HepG2 (cell line): ENCODE data around the gene CPNE1. TPM values are rescaled to one million over a fixed set of nuclear protein-coding genes. Genes with fewer than 3 reads are reported as not detected.

Source experiments
- ATAD3A ChIP-seq: sonication (generic); formaldehyde crosslinking; IDR thresholded peaks from 2 replicates; pipeline ENCODE4 v1.4.0; 2020; ENCODE audit warnings: missing genetic modification reagents
- CHD2 ChIP-seq: IDR thresholded peaks from 2 replicates; pipeline ENCODE4 v1.6.1; 2011; ENCODE audit warnings: low read depth, low read length, improper control_type of control experiment
- HOXA5 ChIP-seq: sonication (generic); formaldehyde crosslinking; IDR thresholded peaks from 2 replicates; pipeline ENCODE4 v1.4.0; 2020; ENCODE audit warnings: missing genetic modification reagents
- HOXA9 ChIP-seq: sonication (generic); formaldehyde crosslinking; IDR thresholded peaks from 2 replicates; pipeline ENCODE4 v1.8.1; 2022; ENCODE audit warnings: missing genetic modification reagents, mild to moderate bottlenecking, moderate library complexity, borderline replicate concordance
- ISX ChIP-seq: sonication (generic); formaldehyde crosslinking; conservative IDR thresholded peaks from 2 replicates; pipeline ENCODE4 v1.5.0; 2020; ENCODE audit warnings: missing genetic modification reagents
- KMT2A ChIP-seq: sonication (generic); formaldehyde crosslinking; IDR thresholded peaks from 2 replicates; pipeline ENCODE4 v1.4.0; 2020; ENCODE audit warnings: missing genetic modification reagents
- SMC3 ChIP-seq: IDR thresholded peaks from 2 replicates; pipeline ENCODE4 v1.6.1; 2011; ENCODE audit warnings: low read length, improper control_type of control experiment
- TBX3 ChIP-seq: fragments of 450-650 bp; IDR thresholded peaks from 2 replicates; pipeline ENCODE4 v1.6.1; 2017; ENCODE audit warnings: antibody characterized with exemption, mild to moderate bottlenecking, inconsistent platforms, borderline replicate concordance
- ZIK1 ChIP-seq: sonication (generic); formaldehyde crosslinking; IDR thresholded peaks from 2 replicates; pipeline ENCODE4 v1.5.0; 2020; ENCODE audit warnings: mild to moderate bottlenecking, low read depth, missing genetic modification reagents, borderline replicate concordance
- ZNF136 ChIP-seq: sonication (generic); formaldehyde crosslinking; IDR thresholded peaks from 2 replicates; pipeline ENCODE4 v1.8.1; 2022; ENCODE audit warnings: low read depth, mild to moderate bottlenecking, moderate library complexity, missing genetic modification reagents
- ZNF556 ChIP-seq: sonication (generic); formaldehyde crosslinking; IDR thresholded peaks from 2 replicates; pipeline ENCODE4 v1.4.0; 2020; ENCODE audit warnings: mild to moderate bottlenecking, missing genetic modification reagents, borderline replicate concordance
- polyA plus RNA-seq, 8 experiments: library from polyadenylated mRNA; depleted of rRNA in 3 of 8; stranded (reverse) in 7 of 8; unstranded in 1 of 8; fragments of >200 nt; fragmentation: Illumina TruSeq in 4 of 8; extraction: Trizol in 4 of 8; gene quantifications; 2 replicates each; pipeline versions ENCODE4 v1.2.1 to v1.2.3, GENCODE V29; 2011 to 2016; ENCODE audit warnings: low read depth in 4 of 8, missing spikeins in 1 of 8, mixed read lengths in 1 of 8; ENCODE audit not compliant: insufficient read depth in 1 of 8
- total RNA-seq, 5 experiments: library from RNA; depleted of rRNA; stranded (reverse); fragments of >200 nt; fragmentation: Illumina TruSeq; extraction: Trizol; gene quantifications; 2 replicates each; pipeline ENCODE4 v1.2.3, GENCODE V29; 2016; ENCODE audit warnings: low read depth in 1 of 5
- TF ChIP-seq, protein P1 (sequence below): IDR thresholded peaks from 2 replicates; pipeline ENCODE4 v1.6.1; 2016; ENCODE audit warnings: missing compliant biosample characterization, missing genetic modification reagents, borderline replicate concordance
- TF ChIP-seq, protein P2 (sequence below): sonication (generic); formaldehyde crosslinking; IDR thresholded peaks from 2 replicates; pipeline ENCODE4 v1.4.0; 2020; ENCODE audit warnings: missing genetic modification reagents
- TF ChIP-seq, protein P3 (sequence below): sonication (generic); formaldehyde crosslinking; IDR thresholded peaks from 2 replicates; pipeline ENCODE4 v1.4.0; 2020; ENCODE audit warnings: missing genetic modification reagents
- TF ChIP-seq, protein P4 (sequence below): sonication (generic); formaldehyde crosslinking; IDR thresholded peaks from 2 replicates; pipeline ENCODE4 v1.8.1; 2023; ENCODE audit warnings: mild to moderate bottlenecking, inconsistent platforms, moderate library complexity, missing genetic modification reagents, borderline replicate concordance
- TF ChIP-seq, protein P5 (sequence below): sonication (generic); formaldehyde crosslinking; conservative IDR thresholded peaks from 2 replicates; pipeline ENCODE4 v1.4.0; 2020; ENCODE audit warnings: missing genetic modification reagents
- TF ChIP-seq, protein P6 (sequence below): IDR thresholded peaks from 2 replicates; pipeline ENCODE4 v1.6.1; 2016

Gene CPNE1
- total and polyA plus RNA-seq, 2 of the 13 experiments (the other 11 are each of a cell fraction or from before 2014, with no cell fraction given) = 408 to 431 TPM

DNA sequence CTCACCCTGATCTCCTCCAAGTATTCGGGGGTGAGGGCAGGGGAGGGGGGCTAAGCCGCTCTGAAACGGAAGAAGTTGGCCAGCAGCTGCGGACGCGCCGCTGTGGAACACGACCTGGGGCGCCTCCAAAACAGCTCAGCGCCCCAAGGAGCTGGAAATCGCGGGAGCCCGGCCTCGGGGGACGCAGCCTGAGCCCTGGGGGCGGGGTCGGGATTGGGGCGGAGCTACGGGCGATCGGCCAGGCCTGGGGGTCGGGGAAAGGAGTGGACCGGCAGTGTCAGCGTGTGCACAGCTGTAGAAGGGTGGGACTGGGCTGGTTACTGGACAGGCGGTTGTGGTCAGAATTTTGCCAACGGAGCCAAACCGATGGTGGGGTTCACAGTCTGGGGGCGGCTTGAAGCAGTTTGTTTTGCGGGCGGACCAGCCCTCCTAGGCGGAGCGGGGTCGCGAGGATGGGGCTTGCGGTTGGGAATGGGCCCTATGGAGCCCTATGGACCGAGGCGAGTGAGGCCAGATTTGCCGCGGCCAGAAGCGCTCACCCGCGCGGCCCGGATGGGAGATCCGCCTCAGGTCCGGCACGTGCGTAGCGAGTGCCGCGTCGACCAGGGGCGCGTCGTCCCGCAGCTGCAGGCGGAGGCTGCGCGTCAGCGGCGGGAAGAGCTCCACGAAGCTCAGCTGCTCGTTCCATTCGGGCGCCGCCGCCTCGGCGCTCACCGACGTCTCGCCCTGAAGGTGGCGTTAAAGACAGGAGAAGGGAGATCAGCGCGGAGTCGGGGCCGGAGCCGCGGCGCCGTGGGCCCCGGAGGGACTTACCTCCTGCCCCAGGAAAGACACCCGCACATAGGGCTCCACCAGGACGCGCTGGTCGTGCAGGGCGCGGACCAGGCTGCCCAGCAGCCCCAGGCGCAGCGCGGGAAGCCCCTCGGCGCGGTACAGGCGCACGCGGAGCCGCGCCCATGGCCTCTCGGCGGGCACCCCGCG is 63.4 kb downstream of the CPNE1 start (continued):
- TF ChIP-seq, protein P1, sequence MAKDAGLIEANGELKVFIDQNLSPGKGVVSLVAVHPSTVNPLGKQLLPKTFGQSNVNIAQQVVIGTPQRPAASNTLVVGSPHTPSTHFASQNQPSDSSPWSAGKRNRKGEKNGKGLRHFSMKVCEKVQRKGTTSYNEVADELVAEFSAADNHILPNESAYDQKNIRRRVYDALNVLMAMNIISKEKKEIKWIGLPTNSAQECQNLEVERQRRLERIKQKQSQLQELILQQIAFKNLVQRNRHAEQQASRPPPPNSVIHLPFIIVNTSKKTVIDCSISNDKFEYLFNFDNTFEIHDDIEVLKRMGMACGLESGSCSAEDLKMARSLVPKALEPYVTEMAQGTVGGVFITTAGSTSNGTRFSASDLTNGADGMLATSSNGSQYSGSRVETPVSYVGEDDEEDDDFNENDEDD = peak; percentile 88
- peak; percentile 63; the same call in 1 of the 2 replicates for TF ChIP-seq ISX (CRISPR knock-in tag)
- TF ChIP-seq ZIK1 (CRISPR knock-in tag) = peak; percentile 89; the same call in 1 of the 2 replicates
- TF ChIP-seq ZNF556 = 0 out of 2 replicates have a peak, but pooled peaks have one; percentile 50
- TF ChIP-seq, protein P2, sequence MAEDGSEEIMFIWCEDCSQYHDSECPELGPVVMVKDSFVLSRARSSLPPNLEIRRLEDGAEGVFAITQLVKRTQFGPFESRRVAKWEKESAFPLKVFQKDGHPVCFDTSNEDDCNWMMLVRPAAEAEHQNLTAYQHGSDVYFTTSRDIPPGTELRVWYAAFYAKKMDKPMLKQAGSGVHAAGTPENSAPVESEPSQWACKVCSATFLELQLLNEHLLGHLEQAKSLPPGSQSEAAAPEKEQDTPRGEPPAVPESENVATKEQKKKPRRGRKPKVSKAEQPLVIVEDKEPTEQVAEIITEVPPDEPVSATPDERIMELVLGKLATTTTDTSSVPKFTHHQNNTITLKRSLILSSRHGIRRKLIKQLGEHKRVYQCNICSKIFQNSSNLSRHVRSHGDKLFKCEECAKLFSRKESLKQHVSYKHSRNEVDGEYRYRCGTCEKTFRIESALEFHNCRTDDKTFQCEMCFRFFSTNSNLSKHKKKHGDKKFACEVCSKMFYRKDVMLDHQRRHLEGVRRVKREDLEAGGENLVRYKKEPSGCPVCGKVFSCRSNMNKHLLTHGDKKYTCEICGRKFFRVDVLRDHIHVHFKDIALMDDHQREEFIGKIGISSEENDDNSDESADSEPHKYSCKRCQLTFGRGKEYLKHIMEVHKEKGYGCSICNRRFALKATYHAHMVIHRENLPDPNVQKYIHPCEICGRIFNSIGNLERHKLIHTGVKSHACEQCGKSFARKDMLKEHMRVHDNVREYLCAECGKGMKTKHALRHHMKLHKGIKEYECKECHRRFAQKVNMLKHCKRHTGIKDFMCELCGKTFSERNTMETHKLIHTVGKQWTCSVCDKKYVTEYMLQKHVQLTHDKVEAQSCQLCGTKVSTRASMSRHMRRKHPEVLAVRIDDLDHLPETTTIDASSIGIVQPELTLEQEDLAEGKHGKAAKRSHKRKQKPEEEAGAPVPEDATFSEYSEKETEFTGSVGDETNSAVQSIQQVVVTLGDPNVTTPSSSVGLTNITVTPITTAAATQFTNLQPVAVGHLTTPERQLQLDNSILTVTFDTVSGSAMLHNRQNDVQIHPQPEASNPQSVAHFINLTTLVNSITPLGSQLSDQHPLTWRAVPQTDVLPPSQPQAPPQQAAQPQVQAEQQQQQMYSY (CRISPR knock-in tag) = 0 out of 2 replicates have a peak, but pooled peaks have one; percentile 9
- TF ChIP-seq, protein P3, sequence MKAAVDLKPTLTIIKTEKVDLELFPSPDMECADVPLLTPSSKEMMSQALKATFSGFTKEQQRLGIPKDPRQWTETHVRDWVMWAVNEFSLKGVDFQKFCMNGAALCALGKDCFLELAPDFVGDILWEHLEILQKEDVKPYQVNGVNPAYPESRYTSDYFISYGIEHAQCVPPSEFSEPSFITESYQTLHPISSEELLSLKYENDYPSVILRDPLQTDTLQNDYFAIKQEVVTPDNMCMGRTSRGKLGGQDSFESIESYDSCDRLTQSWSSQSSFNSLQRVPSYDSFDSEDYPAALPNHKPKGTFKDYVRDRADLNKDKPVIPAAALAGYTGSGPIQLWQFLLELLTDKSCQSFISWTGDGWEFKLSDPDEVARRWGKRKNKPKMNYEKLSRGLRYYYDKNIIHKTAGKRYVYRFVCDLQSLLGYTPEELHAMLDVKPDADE (CRISPR knock-in tag) = 0 out of 2 replicates have a peak, but pooled peaks have one; percentile 76
- TF ChIP-seq HOXA9 (CRISPR knock-in tag) = peak; percentile 48; the same call in 1 of the 2 replicates
- 0 out of 2 replicates have a peak, but pooled peaks have one; percentile 25 for TF ChIP-seq HOXA5 (CRISPR knock-in tag)
- no peak for TF ChIP-seq CHD2
- no peak for TF ChIP-seq ATAD3A (CRISPR knock-in tag)
- TF ChIP-seq, protein P4, sequence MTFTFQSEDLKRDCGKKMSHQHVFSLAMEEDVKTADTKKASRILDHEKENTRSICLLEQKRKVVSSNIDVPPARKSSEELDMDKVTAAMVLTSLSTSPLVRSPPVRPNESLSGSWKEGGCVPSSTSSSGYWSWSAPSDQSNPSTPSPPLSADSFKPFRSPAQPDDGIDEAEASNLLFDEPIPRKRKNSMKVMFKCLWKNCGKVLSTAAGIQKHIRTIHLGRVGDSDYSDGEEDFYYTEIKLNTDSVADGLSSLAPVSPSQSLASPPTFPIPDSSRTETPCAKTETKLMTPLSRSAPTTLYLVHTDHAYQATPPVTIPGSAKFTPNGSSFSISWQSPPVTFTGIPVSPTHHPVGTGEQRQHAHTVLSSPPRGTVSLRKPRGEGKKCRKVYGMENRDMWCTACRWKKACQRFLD (CRISPR knock-in tag) = peak; percentile 72; the same call in 1 of the 2 replicates
- TF ChIP-seq TBX3 = no peak
- TF ChIP-seq ZNF136 (CRISPR knock-in tag) = no peak
- no peak for TF ChIP-seq SMC3
- TF ChIP-seq, protein P5, sequence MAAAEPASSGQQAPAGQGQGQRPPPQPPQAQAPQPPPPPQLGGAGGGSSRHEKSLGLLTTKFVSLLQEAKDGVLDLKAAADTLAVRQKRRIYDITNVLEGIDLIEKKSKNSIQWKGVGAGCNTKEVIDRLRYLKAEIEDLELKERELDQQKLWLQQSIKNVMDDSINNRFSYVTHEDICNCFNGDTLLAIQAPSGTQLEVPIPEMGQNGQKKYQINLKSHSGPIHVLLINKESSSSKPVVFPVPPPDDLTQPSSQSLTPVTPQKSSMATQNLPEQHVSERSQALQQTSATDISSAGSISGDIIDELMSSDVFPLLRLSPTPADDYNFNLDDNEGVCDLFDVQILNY (CRISPR knock-in tag) = peak; percentile 57; the same call in 1 of the 2 replicates
- no peak for TF ChIP-seq KMT2A (CRISPR knock-in tag)
- TF ChIP-seq, protein P6, sequence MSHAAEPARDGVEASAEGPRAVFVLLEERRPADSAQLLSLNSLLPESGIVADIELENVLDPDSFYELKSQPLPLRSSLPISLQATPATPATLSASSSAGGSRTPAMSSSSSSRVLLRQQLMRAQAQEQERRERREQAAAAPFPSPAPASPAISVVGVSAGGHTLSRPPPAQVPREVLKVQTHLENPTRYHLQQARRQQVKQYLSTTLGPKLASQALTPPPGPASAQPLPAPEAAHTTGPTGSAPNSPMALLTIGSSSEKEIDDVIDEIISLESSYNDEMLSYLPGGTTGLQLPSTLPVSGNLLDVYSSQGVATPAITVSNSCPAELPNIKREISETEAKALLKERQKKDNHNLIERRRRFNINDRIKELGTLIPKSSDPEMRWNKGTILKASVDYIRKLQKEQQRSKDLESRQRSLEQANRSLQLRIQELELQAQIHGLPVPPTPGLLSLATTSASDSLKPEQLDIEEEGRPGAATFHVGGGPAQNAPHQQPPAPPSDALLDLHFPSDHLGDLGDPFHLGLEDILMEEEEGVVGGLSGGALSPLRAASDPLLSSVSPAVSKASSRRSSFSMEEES (CRISPR knock-in tag) = 0 out of 2 replicates have a peak, but pooled peaks have one; percentile 29
